DOHH2 (cell line): Measurements from ENCODE around the gene TCTN1.

Source experiments
- CTCF ChIP-seq: fragments of 200-600 bp; sonication (generic); IDR thresholded peaks from one replicate; pipeline ENCODE4 v1.5.1; 2014; ENCODE audit warnings: antibody characterized with exemption, mild to moderate bottlenecking, low read depth, low read length; ENCODE audit not compliant: poor library complexity, severe bottlenecking
- EZH2phosphoT487 ChIP-seq: fragments of 200-600 bp; sonication (generic); IDR thresholded peaks from 2 replicates; pipeline ENCODE4 v1.6.1; 2017; ENCODE audit warnings: borderline replicate concordance, mild to moderate bottlenecking, antibody characterized with exemption, low read length, moderate library complexity, mixed read lengths

- TF ChIP-seq EZH2phosphoT487 (no peak), CTCF (no peak)
Measured at GRCh38 chr12:110564471-110564991, 49.4 kb upstream of the TCTN1 start.
